Measurements from ENCODE around the gene TLDC2.

GRCh38 chr20:36859282-36859555 is 16.7 kb upstream of the TLDC2 start:
- TF ChIP-seq, protein P1, sequence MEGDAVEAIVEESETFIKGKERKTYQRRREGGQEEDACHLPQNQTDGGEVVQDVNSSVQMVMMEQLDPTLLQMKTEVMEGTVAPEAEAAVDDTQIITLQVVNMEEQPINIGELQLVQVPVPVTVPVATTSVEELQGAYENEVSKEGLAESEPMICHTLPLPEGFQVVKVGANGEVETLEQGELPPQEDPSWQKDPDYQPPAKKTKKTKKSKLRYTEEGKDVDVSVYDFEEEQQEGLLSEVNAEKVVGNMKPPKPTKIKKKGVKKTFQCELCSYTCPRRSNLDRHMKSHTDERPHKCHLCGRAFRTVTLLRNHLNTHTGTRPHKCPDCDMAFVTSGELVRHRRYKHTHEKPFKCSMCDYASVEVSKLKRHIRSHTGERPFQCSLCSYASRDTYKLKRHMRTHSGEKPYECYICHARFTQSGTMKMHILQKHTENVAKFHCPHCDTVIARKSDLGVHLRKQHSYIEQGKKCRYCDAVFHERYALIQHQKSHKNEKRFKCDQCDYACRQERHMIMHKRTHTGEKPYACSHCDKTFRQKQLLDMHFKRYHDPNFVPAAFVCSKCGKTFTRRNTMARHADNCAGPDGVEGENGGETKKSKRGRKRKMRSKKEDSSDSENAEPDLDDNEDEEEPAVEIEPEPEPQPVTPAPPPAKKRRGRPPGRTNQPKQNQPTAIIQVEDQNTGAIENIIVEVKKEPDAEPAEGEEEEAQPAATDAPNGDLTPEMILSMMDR (IDR thresholded peaks at IDR 0.05) = no peak
- TF ChIP-seq EP300 (IDR thresholded peaks at IDR 0.05) = no peak
- no peak for TF ChIP-seq POLR2A (IDR thresholded peaks at IDR 0.05)
